HFFc6 (cell line): ENCODE measurements around the gene FHIT. TPM values are rescaled to one million over a fixed set of nuclear protein-coding genes. Genes with fewer than 3 reads are reported as not detected.

Source experiments
- DNase-seq: peaks from one replicate; pipeline ENCODE4 v3.0.0-alpha.2; 2018
- H3K27ac Mint-ChIP-seq: 2 replicates; pipeline ENCODE4 v1.8.0; 2020; ENCODE audit warnings: mild to moderate bottlenecking, mixed read lengths
- H3K27me3 Mint-ChIP-seq: 2 replicates; pipeline ENCODE4 v1.8.0; 2021; ENCODE audit warnings: mild to moderate bottlenecking, moderate library complexity, mixed read lengths; ENCODE audit not compliant: insufficient read depth
- H3K36me3 Mint-ChIP-seq: 2 replicates; pipeline ENCODE4 v1.8.0; 2021; ENCODE audit warnings: low read depth, mixed read lengths
- H3K4me1 Mint-ChIP-seq: 2 replicates; pipeline ENCODE4 v1.8.0; 2020; ENCODE audit warnings: low read depth, mixed read lengths
- H3K4me3 Mint-ChIP-seq: 2 replicates; pipeline ENCODE4 v1.8.0; 2020; ENCODE audit warnings: mild to moderate bottlenecking, moderate library complexity, mixed read lengths
- H3K9me3 Mint-ChIP-seq: 2 replicates; pipeline ENCODE4 v1.8.0; 2020; ENCODE audit warnings: mild to moderate bottlenecking, mixed read lengths
- total RNA-seq, 6 experiments: library from RNA; stranded (reverse); fragmentation: NEBNext Ultra II Directional; extraction: Animal tissue kit (Norgen Biotek cat#: 25700); gene quantifications; 2 replicates in 1 of 6; 3 replicates in 5 of 6; pipeline ENCODE4 v1.2.3, GENCODE V29; 2021
- TF ChIP-seq, protein P1 (sequence below): fragments of 200-600 bp; sonication (generic); IDR thresholded peaks from 2 replicates; pipeline ENCODE4 v1.5.0; 2021; ENCODE audit warnings: antibody characterized with exemption, mild to moderate bottlenecking

The FHIT gene
- total RNA-seq, 6 experiments from 2014 or later, result 0.33 to 0.38 TPM; not detected in 4

DNA sequence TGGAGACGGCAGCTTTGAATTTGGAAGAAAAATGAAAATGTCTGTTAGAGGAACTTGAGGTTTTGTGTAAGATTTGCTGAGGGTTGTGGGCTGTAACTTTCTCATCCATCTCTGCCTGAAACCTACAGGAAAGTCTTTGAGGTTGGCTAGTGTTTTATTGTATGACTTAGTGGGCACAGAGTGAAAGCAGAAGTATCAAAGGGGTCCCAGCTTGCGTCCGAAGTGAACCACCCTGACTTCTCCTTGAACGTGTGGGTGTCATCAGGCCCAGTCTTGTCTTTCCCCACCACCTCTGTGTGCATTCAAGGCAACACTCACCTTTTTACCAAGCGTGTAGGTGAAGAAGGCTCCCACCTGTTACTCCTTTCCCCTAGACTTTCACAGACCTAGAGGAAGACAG is 1519.3 kb downstream of the FHIT start:
- no peaks in the 10 kb centered on the region for H3K4me1 Mint-ChIP-seq
- H3K4me3 Mint-ChIP-seq, result no peak overlapping the region

DNA sequence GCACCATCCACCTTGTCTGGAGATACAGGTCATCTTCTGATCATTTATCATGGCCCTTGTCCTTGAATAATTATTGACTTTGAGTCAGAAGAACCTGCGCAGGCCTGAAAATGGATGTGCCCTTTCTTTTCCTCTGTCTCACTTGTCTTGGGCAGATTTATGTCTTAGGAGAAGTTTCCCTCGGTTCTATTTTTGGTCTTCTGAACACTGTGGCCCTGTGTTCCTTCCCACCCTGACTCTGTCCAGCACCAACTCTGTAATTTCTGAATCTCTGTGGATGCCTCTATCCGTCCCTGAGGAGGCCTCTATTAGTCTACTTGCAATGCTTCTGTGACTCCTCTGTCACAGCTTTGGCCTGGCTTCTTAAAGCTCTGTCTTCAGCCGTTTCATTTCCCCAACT is 1520.7 kb downstream of the FHIT start:
- Mint-ChIP-seq H3K27me3 (peaks cover 2% of the 10 kb centered on the region; the same call in 1 of the 2 replicates), H3K4me1 (no peaks in the 10 kb centered on the region), H3K4me3 (no peak overlapping the region), H3K36me3 (no peaks in the 10 kb centered on the region), H3K9me3 (no peaks in the 10 kb centered on the region), H3K27ac (no peak overlapping the region)
- TF ChIP-seq, protein P1, sequence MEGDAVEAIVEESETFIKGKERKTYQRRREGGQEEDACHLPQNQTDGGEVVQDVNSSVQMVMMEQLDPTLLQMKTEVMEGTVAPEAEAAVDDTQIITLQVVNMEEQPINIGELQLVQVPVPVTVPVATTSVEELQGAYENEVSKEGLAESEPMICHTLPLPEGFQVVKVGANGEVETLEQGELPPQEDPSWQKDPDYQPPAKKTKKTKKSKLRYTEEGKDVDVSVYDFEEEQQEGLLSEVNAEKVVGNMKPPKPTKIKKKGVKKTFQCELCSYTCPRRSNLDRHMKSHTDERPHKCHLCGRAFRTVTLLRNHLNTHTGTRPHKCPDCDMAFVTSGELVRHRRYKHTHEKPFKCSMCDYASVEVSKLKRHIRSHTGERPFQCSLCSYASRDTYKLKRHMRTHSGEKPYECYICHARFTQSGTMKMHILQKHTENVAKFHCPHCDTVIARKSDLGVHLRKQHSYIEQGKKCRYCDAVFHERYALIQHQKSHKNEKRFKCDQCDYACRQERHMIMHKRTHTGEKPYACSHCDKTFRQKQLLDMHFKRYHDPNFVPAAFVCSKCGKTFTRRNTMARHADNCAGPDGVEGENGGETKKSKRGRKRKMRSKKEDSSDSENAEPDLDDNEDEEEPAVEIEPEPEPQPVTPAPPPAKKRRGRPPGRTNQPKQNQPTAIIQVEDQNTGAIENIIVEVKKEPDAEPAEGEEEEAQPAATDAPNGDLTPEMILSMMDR, result no peak
- DNase-seq, result no peak

More for the DNA sequence above, 1519.3 kb downstream of the FHIT start:
- no peak overlapping the region for H3K27ac Mint-ChIP-seq
- TF ChIP-seq, protein P1, result no peak
- no peaks in the 10 kb centered on the region for H3K36me3 Mint-ChIP-seq
- H3K27me3 Mint-ChIP-seq, result no peaks in the 10 kb centered on the region; the same call in 1 of the 2 replicates
- DNase-seq, result no peak
- no peaks in the 10 kb centered on the region for H3K9me3 Mint-ChIP-seq

DNA sequence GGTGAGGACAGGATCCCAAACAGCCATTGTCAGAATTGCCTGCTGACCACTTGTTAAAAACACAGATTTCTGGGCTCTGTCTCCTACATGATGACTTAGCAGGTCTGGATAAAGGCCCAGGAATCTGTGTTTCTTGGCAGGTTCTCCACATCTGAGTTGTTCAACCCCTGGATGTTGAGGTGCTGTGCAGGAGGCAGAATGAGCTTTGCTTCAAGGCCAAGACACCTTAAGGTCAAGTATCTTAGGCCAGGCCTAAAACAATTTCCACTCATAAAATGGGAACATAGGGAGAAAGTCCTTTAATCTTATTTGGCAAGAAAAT is 1522.7 kb downstream of the FHIT start:
- H3K9me3 Mint-ChIP-seq, result 0 out of 2 replicates have a peak, but pooled peaks cover 3% of the 10 kb centered on the region
- TF ChIP-seq, protein P1, result no peak
- H3K27ac Mint-ChIP-seq, result no peak overlapping the region
- H3K4me1 Mint-ChIP-seq, result no peaks in the 10 kb centered on the region
- no peak for DNase-seq
- H3K27me3 Mint-ChIP-seq, result peaks cover 2% of the 10 kb centered on the region; the same call in 1 of the 2 replicates
- no peak overlapping the region for H3K4me3 Mint-ChIP-seq
- no peaks in the 10 kb centered on the region for H3K36me3 Mint-ChIP-seq

DNA sequence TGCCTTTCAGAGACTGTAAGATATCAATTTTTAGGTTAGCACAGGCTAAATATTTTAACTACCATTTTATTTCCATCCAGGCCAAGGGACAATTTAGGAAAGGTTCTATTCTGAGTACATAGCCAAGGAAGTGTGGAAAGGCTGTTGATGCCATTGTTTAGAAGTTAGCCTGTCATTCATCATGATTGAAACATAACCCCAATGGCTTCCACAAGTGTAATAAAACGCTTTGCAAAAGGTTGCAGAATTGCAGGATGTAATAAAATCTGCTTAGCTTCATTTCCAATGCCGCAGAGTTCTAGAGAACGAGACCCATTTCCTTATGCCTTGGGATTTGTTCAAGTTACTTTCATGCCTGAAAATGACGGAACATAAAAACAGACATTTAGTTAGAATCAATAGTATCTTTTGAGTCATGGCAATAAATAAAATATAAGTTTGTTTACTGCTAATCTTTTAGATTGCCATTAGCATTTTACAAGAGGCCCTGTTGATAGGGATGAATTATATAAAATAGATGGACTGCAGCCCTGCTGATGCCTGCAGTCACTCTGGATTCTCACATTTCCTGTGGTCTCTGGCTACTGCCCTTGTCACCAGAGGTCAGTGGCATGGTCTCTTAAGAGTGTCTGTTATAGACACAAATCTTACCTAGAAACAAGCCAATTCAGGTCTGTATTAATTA is 1523.2 kb downstream of the FHIT start:
- DNase-seq, result no peak
- Mint-ChIP-seq H3K36me3 (no peaks in the 10 kb centered on the region), H3K9me3 (0 out of 2 replicates have a peak, but pooled peaks cover 3% of the 10 kb centered on the region), H3K4me1 (no peaks in the 10 kb centered on the region), H3K4me3 (no peak overlapping the region), H3K27me3 (peaks cover 2% of the 10 kb centered on the region; the same call in 1 of the 2 replicates), H3K27ac (no peak overlapping the region)
- TF ChIP-seq, protein P1, result no peak

DNA sequence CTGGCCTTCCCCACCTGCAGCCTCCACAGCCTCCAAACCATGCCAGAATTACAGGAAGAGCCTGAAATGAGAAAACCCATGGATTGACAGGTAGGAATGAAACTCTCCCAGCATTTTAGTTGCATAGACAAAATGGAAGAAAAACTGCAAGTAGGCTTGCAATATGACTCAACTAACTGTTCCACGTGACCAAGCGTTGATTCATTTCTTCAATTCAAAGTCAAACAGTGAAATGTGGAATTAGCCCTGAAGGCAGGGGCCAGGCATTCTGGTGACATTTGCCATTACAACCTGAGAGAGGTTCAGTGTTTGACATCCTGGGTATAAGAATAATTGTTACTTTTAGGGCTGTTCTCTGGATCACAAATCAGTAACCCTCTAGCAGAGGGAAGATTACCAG is 1525.0 kb downstream of the FHIT start:
- Mint-ChIP-seq H3K9me3 (0 out of 2 replicates have a peak, but pooled peaks cover 3% of the 10 kb centered on the region), H3K4me3 (no peak overlapping the region), H3K4me1 (no peaks in the 10 kb centered on the region), H3K36me3 (no peaks in the 10 kb centered on the region), H3K27ac (no peak overlapping the region), H3K27me3 (peaks cover 2% of the 10 kb centered on the region; the same call in 1 of the 2 replicates)
- TF ChIP-seq, protein P1, result no peak
- no peak for DNase-seq
